Measurements from ENCODE around the gene CYB561A3. TPM values are rescaled to one million over a fixed set of nuclear protein-coding genes. Genes with fewer than 3 reads are reported as not detected.
A peak's percentile ranks its signal among the peaks of the same experiment; 100 is the strongest.

CYB561A3 gene
- polyA plus RNA-seq, 2 of the 4 experiments (the other 2 are of a cell fraction): 50.8 to 56.9 TPM

GRCh38 chr11:61362542-61362875, 827 bp upstream of the CYB561A3 start:
- DNase-seq (ENCODE audit: low read depth in 1 of 2, low spot score in 1 of 2): peak; percentile 48 to 49
- no peak for FAIRE-seq
- peak overlapping the region; percentile 83 for H3K4me2 ChIP-seq
- ATAC-seq: peak; percentile 25 to 38
- peak overlapping the region; percentile 96 to 97 for H3K27ac ChIP-seq
- POLR2A ChIA-PET: interaction anchor here (0.8 to 5.2 kb wide), 18 partner anchors 8 to 68 kb away, joined by 3 to 67 read pairs (median 14); partner anchors contain the start of genes CPSF7, DDB1, SDHAF2 and TKFC
- CTCF ChIA-PET: interaction anchor here (1.0 to 33.1 kb wide), 7 partner anchors 10 to 108 kb away, joined by 3 to 521 read pairs (median 16); partner anchors contain the start of genes CPSF7, DDB1, SDHAF2 and TKFC
- peaks cover 15% of the 10 kb centered on the region; the same call in 2 of the 3 replicates for H3K4me1 ChIP-seq
- TF ChIP-seq CBX2 (IDR thresholded peaks at IDR 0.05; ENCODE audit: borderline replicate concordance, low read depth): no peak
- TF ChIP-seq POLR2A (IDR thresholded peaks at IDR 0.05; ENCODE audit: low read length): no peak
- TF ChIP-seq GATA3 (IDR thresholded peaks at IDR 0.05; ENCODE audit: borderline replicate concordance): no peak
- no peak for TF ChIP-seq MYC (IDR thresholded peaks at IDR 0.05; ENCODE audit: borderline replicate concordance, low read length)
- no peak for TF ChIP-seq ESRRA (IDR thresholded peaks at IDR 0.05; ENCODE audit: borderline replicate concordance, low read length)
- no peak for TF ChIP-seq EP300 (IDR thresholded peaks at IDR 0.05)
- no peak for TF ChIP-seq HOXB5 (CRISPR knock-in tag; IDR thresholded peaks at IDR 0.05)
- no peak for TF ChIP-seq RAD21 (conservative IDR thresholded peaks at IDR 0.05 in 1 of 2, IDR thresholded peaks at IDR 0.05 in 1 of 2)
- no peak for TF ChIP-seq E2F6 (IDR thresholded peaks at IDR 0.05; ENCODE audit: borderline replicate concordance, low read depth)
- no peak for TF ChIP-seq TFCP2L1 (CRISPR knock-in tag; IDR thresholded peaks at IDR 0.05)
- no peak for TF ChIP-seq ZSCAN20 (CRISPR knock-in tag; IDR thresholded peaks at IDR 0.05)
- TF ChIP-seq MAZ (IDR thresholded peaks at IDR 0.05; ENCODE audit: borderline replicate concordance, low read depth, low read length): no peak
- TF ChIP-seq HOXA7 (CRISPR knock-in tag; IDR thresholded peaks at IDR 0.05): no peak
- TF ChIP-seq CHD2 (IDR thresholded peaks at IDR 0.05; ENCODE audit: low read length, partially characterized antibody): no peak
- TF ChIP-seq ZC3H11A (IDR thresholded peaks at IDR 0.05): no peak
- H3K4me3 ChIP-seq: peak overlapping the region; percentile 82
- no peaks in the 10 kb centered on the region for H3K9me3 ChIP-seq
- 2% methylated on average over 12 of the region's 12 CpGs for WGBS (ENCODE audit: missing lambda C conversion rate)

GRCh38 chr11:61361237-61361740, 393 bp downstream of the CYB561A3 start:
- FAIRE-seq (no peak), DNase-seq (ENCODE audit: low read depth in 1 of 2, low spot score in 1 of 2) (no peak), ATAC-seq (peak in 1 of 2 experiments; percentile 2; a peak in 3 of 6 replicates)
- TF ChIP-seq ZNF302 (CRISPR knock-in tag; IDR thresholded peaks at IDR 0.05) (no peak), HDAC2 (IDR thresholded peaks at IDR 0.05) (0 out of 2 replicates have a peak, but pooled peaks have one; percentile 19)
- ChIA-PET CTCF (interaction anchor here (0.8 to 33.1 kb wide), 7 partner anchors 9 to 74 kb away, joined by 3 to 521 read pairs (median 16); partner anchors contain the start of genes CPSF7, DDB1, SDHAF2 and TKFC), POLR2A (interaction anchor here (0.5 to 5.2 kb wide), 18 partner anchors 8 to 340 kb away, joined by 3 to 67 read pairs (median 14); partner anchors contain the start of genes CPSF7, DDB1, SDHAF2 and TKFC)
- peak overlapping the region; percentile 96 to 97 for H3K27ac ChIP-seq
- 3% methylated on average over 22 of the region's 22 CpGs for WGBS (ENCODE audit: missing lambda C conversion rate)
- peak overlapping the region; percentile 82 for H3K4me3 ChIP-seq
- peaks cover 15% of the 10 kb centered on the region; the same call in 2 of the 3 replicates for H3K4me1 ChIP-seq
- H3K9me3 ChIP-seq: no peaks in the 10 kb centered on the region
- H3K4me2 ChIP-seq: peak overlapping the region; percentile 83

GRCh38 chr11:61359516-61359915, 2.2 kb downstream of the CYB561A3 start:
- no peak overlapping the region for H3K4me2 ChIP-seq
- no peak overlapping the region for H3K27ac ChIP-seq
- no peak for FAIRE-seq
- POLR2A ChIA-PET: interaction anchor here (5.2 kb wide), 1 partner anchor 23 kb away, joined by 67 read pairs; the partner anchor contains the start of genes DDB1 and TKFC
- no peak for DNase-seq (ENCODE audit: low read depth in 1 of 2, low spot score in 1 of 2)
- 94% methylated on average over 6 of the region's 6 CpGs for WGBS (ENCODE audit: missing lambda C conversion rate)
- H3K9me3 ChIP-seq: no peaks in the 10 kb centered on the region
- H3K4me1 ChIP-seq: peaks cover 15% of the 10 kb centered on the region; the same call in 2 of the 3 replicates
- no peak for TF ChIP-seq MAFK (IDR thresholded peaks at IDR 0.05; ENCODE audit: partially characterized antibody)
- no peak for TF ChIP-seq HES2 (IDR thresholded peaks at IDR 0.05)
- no peak for TF ChIP-seq PHF8 (IDR thresholded peaks at IDR 0.05; ENCODE audit: borderline replicate concordance, low read depth)
- no peak for TF ChIP-seq KDM5A (IDR thresholded peaks at IDR 0.05)
- TF ChIP-seq ZC3H11A (IDR thresholded peaks at IDR 0.05): no peak
- no peak for TF ChIP-seq JUN (IDR thresholded peaks at IDR 0.05)
- ATAC-seq: no peak
- H3K4me3 ChIP-seq: no peak overlapping the region
- CTCF ChIA-PET: interaction anchor here (1.4 to 33.1 kb wide), 4 partner anchors 11 to 27 kb away, joined by 3 to 521 read pairs (median 192); partner anchors contain the start of genes DDB1, TKFC and TMEM216

All from A549 (cell line).